GM04503 (cell line): ENCODE measurements around the gene PLXNA4.

Experiments
- DNase-seq: peaks from one replicate; pipeline ENCODE4 v3.0.0-alpha.2; 2012; ENCODE audit warnings: low read depth

Gene PLXNA4

GRCh38 chr7:132536654-132537395, 39.4 kb downstream of the PLXNA4 start:
- DNase-seq = peak; percentile 34

GRCh38 chr7:132533916-132534315, 42.4 kb downstream of the PLXNA4 start:
- DNase-seq = no peak

GRCh38 chr7:132532281-132532680, 44.0 kb downstream of the PLXNA4 start:
- no peak for DNase-seq

- no peak for DNase-seq
Measured at GRCh38 chr7:132531562-132531961, 44.7 kb downstream of the PLXNA4 start.

- DNase-seq = no peak
Measured at GRCh38 chr7:132528695-132529094, 47.6 kb downstream of the PLXNA4 start.

- DNase-seq = no peak
Measured at GRCh38 chr7:132527467-132528410, 48.5 kb downstream of the PLXNA4 start.

- DNase-seq = no peak
Measured at GRCh38 chr7:132526111-132526740, 50.0 kb downstream of the PLXNA4 start.

- no peak for DNase-seq
Measured at GRCh38 chr7:132521423-132521822, 54.8 kb downstream of the PLXNA4 start.

GRCh38 chr7:132520591-132521280, 55.5 kb downstream of the PLXNA4 start:
- no peak for DNase-seq

- peak; percentile 17 for DNase-seq
Measured at GRCh38 chr7:132519936-132520335, 56.3 kb downstream of the PLXNA4 start.

- DNase-seq = no peak
Measured at GRCh38 chr7:132518839-132519173, 57.5 kb downstream of the PLXNA4 start.

- no peak for DNase-seq
Measured at GRCh38 chr7:132518102-132518838, 58.0 kb downstream of the PLXNA4 start.

- peak; percentile 67 for DNase-seq
Measured at GRCh38 chr7:132516042-132516840, 60.0 kb downstream of the PLXNA4 start.

- no peak for DNase-seq
Measured at GRCh38 chr7:132515181-132515580, 61.1 kb downstream of the PLXNA4 start.

- no peak for DNase-seq
Measured at GRCh38 chr7:132514430-132514829, 61.8 kb downstream of the PLXNA4 start.

- no peak for DNase-seq
Measured at GRCh38 chr7:132511921-132512320, 64.3 kb downstream of the PLXNA4 start.

GRCh38 chr7:132511387-132511786, 64.9 kb downstream of the PLXNA4 start:
- DNase-seq = no peak

GRCh38 chr7:132509643-132510042, 66.6 kb downstream of the PLXNA4 start:
- DNase-seq = no peak

- DNase-seq = no peak
Measured at GRCh38 chr7:132508724-132509353, 67.4 kb downstream of the PLXNA4 start.

GRCh38 chr7:132504852-132505251, 71.4 kb downstream of the PLXNA4 start:
- DNase-seq = no peak
